Measurements from ENCODE around the gene PLCH1. TPM values are rescaled to one million over a fixed set of nuclear protein-coding genes. Genes with fewer than 3 reads are reported as not detected.

PLCH1 gene
- total RNA-seq, 1 experiment from 2014 or later, result 13.4 TPM

- Mint-ChIP-seq H3K27me3 (ENCODE audit: unreplicated experiment) (no peaks in the 10 kb centered on the region), H3K9me3 (ENCODE audit: low read depth, unreplicated experiment) (no peaks in the 10 kb centered on the region), H3K4me3 (ENCODE audit: low read depth, unreplicated experiment) (no peak overlapping the region), H3K36me3 (ENCODE audit: insufficient read depth, unreplicated experiment) (peaks cover 20% of the 10 kb centered on the region), H3K4me1 (ENCODE audit: low read depth, unreplicated experiment) (peaks cover 35% of the 10 kb centered on the region), H3K27ac (ENCODE audit: unreplicated experiment) (no peak overlapping the region)
- no peak for DNase-seq
- intact Hi-C loops (cut with micrococcal nuclease; ENCODE audit: unreplicated experiment), result no loop called here
- BruUV-seq (replicated peaks), result no TSS peak
- no peak for TF ChIP-seq CTCF (IDR thresholded peaks at IDR 0.05; ENCODE audit: unreplicated experiment)
- CTCF ChIA-PET, result no interaction called here
These were observed 194.5 kb downstream of the PLCH1 start for GRCh38 chr3:155550391-155550790.

- H3K4me3 Mint-ChIP-seq (ENCODE audit: low read depth, unreplicated experiment), result no peak overlapping the region
- H3K27ac Mint-ChIP-seq (ENCODE audit: unreplicated experiment), result no peak overlapping the region
- DNase-seq, result no peak
- H3K9me3 Mint-ChIP-seq (ENCODE audit: low read depth, unreplicated experiment), result no peaks in the 10 kb centered on the region
- CTCF ChIA-PET, result interaction anchor here (1.4 kb wide), 1 partner anchor 12 kb away, joined by 3 read pairs; no protein-coding TSS in a partner anchor
- H3K27me3 Mint-ChIP-seq (ENCODE audit: unreplicated experiment), result no peaks in the 10 kb centered on the region
- H3K4me1 Mint-ChIP-seq (ENCODE audit: low read depth, unreplicated experiment), result peaks cover 22% of the 10 kb centered on the region
- peaks cover 16% of the 10 kb centered on the region for H3K36me3 Mint-ChIP-seq (ENCODE audit: insufficient read depth, unreplicated experiment)
- TF ChIP-seq CTCF (IDR thresholded peaks at IDR 0.05; ENCODE audit: unreplicated experiment), result no peak
- no TSS peak for BruUV-seq (replicated peaks)
- intact Hi-C loops (cut with micrococcal nuclease; ENCODE audit: unreplicated experiment), result no loop called here
These were observed 195.8 kb downstream of the PLCH1 start for GRCh38 chr3:155549087-155549486.

GRCh38 chr3:155548195-155548594 lies 196.7 kb downstream of the PLCH1 start:
- CTCF ChIA-PET, result interaction anchor here (1.4 kb wide), 1 partner anchor 11 kb away, joined by 3 read pairs; no protein-coding TSS in a partner anchor
- intact Hi-C loops (cut with micrococcal nuclease; ENCODE audit: unreplicated experiment), result no loop called here
- Mint-ChIP-seq H3K4me1 (ENCODE audit: low read depth, unreplicated experiment) (peaks cover 13% of the 10 kb centered on the region), H3K9me3 (ENCODE audit: low read depth, unreplicated experiment) (no peaks in the 10 kb centered on the region), H3K27ac (ENCODE audit: unreplicated experiment) (no peak overlapping the region), H3K27me3 (ENCODE audit: unreplicated experiment) (no peaks in the 10 kb centered on the region), H3K36me3 (ENCODE audit: insufficient read depth, unreplicated experiment) (peaks cover 8% of the 10 kb centered on the region), H3K4me3 (ENCODE audit: low read depth, unreplicated experiment) (no peak overlapping the region)
- TF ChIP-seq CTCF (IDR thresholded peaks at IDR 0.05; ENCODE audit: unreplicated experiment), result no peak
- BruUV-seq (replicated peaks), result no TSS peak
- no peak for DNase-seq

GRCh38 chr3:155535098-155535497 lies 209.8 kb downstream of the PLCH1 start:
- no peaks in the 10 kb centered on the region for H3K36me3 Mint-ChIP-seq (ENCODE audit: insufficient read depth, unreplicated experiment)
- CTCF ChIA-PET, result no interaction called here
- H3K4me1 Mint-ChIP-seq (ENCODE audit: low read depth, unreplicated experiment), result peaks cover 7% of the 10 kb centered on the region
- H3K27me3 Mint-ChIP-seq (ENCODE audit: unreplicated experiment), result no peaks in the 10 kb centered on the region
- H3K27ac Mint-ChIP-seq (ENCODE audit: unreplicated experiment), result no peak overlapping the region
- H3K4me3 Mint-ChIP-seq (ENCODE audit: low read depth, unreplicated experiment), result no peak overlapping the region
- H3K9me3 Mint-ChIP-seq (ENCODE audit: low read depth, unreplicated experiment), result peaks cover 10% of the 10 kb centered on the region
- no peak for TF ChIP-seq CTCF (IDR thresholded peaks at IDR 0.05; ENCODE audit: unreplicated experiment)
- BruUV-seq (replicated peaks), result no TSS peak
- no peak for DNase-seq
- intact Hi-C loops (cut with micrococcal nuclease; ENCODE audit: unreplicated experiment), result no loop called here

All from Calu3 (cell line).